GM18907 (cell line): ENCODE data around the gene VPS54.
"Not testable (repeated sequence)": the region's sequence is repeated elsewhere in the genome, so short reads cannot be mapped to it uniquely, and the experiment has no call there.

Experiments
- ATAC-seq: cut with Tn5 transposase; IDR thresholded peaks from one replicate; pipeline ENCODE4 v1.9.1; 2021; ENCODE audit warnings: mild to moderate bottlenecking, moderate library complexity; ENCODE audit not compliant: unreplicated experiment

The VPS54 gene

DNA sequence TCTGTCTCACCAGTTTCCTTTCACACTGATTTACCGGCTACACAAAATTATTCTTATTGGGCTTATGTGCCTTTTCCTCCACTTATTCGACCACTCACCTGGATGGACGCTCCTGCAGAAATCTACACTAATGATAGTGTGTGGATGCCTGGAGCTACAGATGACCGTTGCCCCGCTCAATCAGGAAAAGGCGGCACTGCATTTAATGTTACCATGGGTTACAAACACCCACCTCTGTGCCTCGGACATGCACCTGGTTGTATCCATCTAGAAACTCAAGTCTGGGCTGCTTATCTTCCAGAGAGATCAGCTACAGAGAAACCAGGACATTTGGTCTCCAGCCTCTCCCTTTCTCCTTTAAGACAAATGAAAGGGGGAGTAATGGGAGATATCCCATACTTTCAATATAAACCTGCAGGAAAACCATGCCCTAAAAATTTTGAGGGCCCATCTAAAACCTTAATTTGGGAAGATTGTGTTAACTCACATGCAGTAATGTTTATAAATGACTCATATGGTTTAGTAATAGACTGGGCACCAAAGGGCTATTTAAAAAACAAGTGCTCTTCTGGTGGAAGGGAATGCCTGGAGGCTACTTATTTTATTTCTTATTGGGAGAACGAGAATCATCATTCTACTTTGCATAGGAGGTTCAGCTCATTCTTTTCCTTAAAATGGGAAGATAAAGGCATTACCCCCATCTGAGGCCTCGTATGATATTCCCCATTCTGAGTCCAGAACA, 24.7 kb downstream of the VPS54 start:
- ATAC-seq = not testable (repeated sequence)

DNA sequence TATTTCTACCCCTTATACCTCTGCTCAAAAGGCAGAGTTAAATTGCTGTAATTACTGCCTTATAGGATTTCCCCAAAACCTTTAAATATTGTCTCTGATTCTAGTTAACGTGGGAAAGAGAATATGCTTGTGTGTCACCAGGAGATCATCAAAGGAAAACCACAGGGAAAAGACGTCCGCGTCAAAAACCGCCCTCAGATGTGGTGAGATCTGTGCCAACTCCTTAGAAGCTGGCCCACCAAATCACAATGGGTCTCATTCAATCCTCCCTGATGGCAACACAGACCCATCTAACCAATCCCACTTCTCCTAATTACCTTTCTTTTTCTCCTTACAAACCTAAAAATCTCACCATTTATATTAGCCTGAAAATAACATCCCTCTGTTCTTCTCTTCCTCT, 25.4 kb downstream of the VPS54 start:
- no peak for ATAC-seq

- ATAC-seq = not testable (repeated sequence)
Observed at GRCh38 chr2:63993130-63993584, 26.1 kb downstream of the VPS54 start.

DNA sequence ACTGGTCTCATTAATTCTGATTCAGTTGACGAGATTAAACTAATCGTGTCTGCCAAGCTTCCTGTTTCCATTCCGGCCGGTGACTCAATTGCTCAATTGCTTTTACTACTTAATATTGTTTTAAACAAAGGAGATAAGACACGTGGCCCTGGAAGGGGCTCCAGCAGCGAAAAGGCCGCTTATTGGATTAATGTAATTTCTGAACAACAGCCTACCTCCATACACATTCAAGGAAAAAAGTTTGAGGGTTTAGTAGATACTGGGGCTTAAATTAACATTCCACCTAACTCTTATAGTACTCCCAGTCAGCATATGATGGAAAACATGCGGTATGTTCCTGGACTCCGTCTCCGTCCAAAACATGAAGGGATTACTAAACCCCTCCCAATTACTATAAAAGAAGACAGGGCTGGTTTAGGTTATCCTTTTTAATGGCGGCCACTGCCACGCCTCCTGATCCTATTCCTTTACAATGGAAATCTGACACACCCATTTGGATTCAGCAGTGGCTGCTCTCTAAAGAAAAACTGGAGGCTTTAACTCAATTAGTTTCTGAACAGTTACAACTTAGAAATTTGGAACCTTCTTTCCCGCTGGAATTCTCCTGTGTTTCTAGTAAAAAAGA, 27.1 kb downstream of the VPS54 start:
- ATAC-seq = no peak

DNA sequence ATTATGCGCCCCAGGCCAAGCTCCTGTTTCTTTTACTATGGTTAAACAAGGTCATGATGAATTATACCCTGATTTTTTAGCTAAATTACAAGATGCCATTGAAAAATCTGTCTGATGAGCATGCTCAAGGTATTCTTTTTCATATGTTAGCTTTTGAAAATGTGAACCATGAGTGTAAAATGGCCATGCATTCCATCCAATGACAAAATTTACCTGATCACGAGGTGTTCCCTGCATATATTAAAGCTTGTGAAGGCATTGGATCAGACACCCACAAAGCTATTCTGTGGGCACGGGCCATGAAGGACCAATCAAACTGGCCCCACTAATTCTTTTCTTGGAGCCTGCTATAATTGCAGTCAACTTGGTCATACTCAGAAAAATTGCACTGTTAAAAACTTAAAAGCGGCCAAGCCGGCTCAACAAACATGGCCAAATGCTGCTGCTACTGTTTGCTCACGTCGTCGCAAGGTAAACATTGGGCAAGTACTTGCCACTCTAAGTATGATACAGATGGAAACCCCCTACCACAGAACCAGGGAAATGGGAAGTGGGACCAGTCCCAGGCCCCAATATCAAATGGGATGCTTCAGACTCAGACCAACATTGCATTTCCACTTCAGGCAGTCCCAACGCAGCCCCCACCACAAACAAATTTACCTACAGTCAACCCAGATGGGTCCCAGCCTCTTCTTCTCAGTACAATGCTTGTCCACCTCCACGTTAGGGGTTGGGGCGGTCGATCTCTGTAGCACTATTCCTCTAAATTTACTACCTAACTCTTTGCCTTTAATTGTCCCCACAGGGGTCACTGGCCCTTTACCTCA, 27.8 kb downstream of the VPS54 start:
- not testable (repeated sequence) for ATAC-seq

- no peak for ATAC-seq
Observed at GRCh38 chr2:63990072-63990471, 29.2 kb downstream of the VPS54 start.

- not testable (repeated sequence) for ATAC-seq
Observed at GRCh38 chr2:63988842-63989436, 30.3 kb downstream of the VPS54 start.

- no peak for ATAC-seq
Observed at GRCh38 chr2:63984606-63985359, 34.4 kb downstream of the VPS54 start.

DNA sequence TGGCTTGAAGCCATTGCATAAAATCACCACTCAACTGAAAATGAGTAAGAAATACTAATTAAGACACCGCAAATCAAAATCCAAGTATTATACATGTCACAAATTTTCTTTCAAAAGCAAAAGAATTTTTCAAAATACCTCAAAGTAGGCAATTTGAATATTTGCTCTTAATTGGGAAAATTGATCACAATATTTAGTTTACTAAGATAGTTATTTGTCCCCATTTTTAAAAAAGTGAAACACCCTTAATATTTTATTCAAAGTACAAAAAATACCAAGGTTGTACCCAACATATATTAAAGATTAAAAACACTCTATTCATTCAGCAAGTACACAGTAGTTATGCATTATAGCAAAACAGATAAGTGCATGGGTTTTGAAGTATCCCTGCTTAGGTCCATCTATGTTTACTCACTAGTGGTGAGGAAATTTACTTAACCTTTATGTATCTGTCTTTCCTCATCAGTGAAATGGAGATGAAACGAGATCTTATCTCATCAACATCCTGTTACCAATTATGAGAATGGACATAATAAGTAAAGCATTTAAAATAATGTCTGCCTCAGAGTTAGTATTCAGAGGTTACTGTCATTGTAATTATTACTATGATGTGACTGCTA, 35.1 kb downstream of the VPS54 start:
- peak; percentile 60 for ATAC-seq

DNA sequence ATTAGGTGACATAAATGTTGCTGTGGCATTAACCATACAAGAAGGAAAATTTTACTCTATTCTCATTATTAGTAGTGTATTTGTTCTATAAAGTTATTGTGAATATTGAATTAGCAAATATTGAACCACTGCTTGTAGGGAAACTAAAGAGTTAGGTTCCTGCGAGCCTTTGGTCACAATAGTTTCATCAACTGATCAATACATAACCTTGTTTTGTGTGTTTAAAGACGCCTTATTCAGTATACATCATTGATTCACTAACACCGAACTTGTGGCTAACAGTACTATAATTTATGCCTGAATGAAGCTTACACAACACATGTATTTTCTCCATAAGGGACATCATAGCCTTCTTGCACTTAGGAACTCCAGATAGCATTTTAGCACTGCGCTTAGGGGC, 36.9 kb downstream of the VPS54 start:
- no peak for ATAC-seq

GRCh38 chr2:63981702-63982103, 37.5 kb downstream of the VPS54 start:
- no peak for ATAC-seq

- ATAC-seq = no peak
Observed at GRCh38 chr2:63980794-63981193, 38.4 kb downstream of the VPS54 start.

- peak; percentile 91 for ATAC-seq
Observed at GRCh38 chr2:63977904-63978303, 41.3 kb downstream of the VPS54 start.

DNA sequence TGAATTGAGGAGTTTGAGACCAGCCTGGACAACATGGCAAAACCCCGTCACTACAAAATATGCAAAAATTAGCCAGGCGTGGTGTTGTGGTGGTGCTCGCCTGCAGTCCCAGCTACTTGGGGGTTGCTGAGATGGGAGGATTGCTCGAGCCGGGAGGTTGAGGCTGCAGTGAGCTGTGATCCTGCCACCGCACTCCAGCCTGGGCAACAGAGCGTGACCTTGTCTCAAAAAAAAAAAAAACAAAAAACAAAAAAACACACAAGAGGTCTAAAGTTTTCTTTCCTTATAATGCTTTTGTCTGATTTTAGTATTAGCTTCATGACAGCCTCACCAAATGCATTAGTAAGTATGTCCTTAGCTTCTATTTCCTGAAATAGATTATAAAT, 43.1 kb downstream of the VPS54 start:
- ATAC-seq = no peak

DNA sequence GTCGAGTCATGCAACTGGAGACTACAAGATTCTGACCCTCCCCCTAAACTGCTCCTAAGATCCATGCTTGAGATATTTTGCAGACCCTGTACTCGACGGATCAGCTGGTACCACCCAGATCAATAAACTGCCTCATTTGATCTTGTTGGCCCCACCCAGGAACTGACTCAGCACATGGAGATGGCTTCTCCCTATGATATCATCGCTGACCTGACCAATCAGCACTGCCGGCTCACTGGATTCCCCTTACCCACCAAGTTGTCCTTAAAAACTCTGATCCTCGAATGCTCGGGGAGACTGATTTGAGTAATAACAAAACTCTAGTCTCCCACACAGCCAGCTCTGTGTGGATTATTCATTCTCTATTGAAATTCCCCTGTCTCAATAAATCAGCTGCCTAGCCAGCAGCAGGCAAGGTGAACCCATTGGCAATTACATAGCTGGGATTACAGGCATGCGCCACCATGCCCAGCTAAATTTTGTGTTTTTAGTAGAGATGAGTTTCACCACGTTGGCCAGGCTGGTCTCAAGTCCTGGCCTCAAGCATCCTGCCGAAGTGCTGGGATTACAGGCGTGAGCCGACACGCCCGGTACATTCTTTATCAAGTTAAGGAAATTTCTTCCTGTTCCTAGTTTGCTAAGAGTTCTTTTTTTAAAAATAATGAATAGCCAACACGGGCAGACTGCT, 43.6 kb downstream of the VPS54 start:
- no peak for ATAC-seq

GRCh38 chr2:63975036-63975435, 44.2 kb downstream of the VPS54 start:
- ATAC-seq = not testable (repeated sequence)

DNA sequence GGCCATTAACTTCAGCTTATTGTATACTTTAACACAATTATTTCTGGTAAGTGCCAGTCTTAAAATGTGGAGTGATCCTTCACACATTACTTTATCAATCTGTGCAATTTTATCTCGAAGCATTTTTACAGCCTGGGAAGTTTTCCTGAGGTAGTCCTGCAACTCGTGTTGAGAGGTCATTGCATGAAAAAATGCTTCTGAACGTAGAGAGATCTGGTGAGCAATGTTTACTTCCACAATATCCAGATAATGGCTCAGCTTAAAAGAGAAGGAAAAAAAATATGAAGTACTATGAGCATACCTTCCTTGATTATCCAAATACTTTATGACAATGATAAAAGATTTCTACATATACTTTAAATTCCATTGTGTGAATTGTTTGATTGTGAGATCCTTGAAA, 57.0 kb downstream of the VPS54 start:
- no peak for ATAC-seq

DNA sequence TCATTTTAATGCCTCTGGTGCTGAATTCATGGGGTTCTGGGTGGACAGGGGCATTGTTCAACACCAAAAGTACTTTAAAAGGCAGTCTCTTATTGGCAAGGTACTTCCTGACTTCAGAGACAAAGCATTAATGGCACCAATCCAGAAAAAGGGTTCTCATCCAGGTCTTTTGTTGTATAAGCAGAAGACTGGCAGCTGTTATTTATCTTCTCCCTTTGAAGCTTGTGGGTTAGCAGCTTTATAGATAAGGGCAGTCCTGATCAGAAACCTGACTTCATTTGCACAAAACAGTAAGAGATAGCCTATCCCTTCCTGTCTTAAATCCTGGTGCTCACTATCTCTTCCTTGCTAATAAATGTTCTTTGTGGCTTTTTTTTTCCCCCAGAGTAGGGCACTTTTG, 68.8 kb downstream of the VPS54 start:
- no peak for ATAC-seq

DNA sequence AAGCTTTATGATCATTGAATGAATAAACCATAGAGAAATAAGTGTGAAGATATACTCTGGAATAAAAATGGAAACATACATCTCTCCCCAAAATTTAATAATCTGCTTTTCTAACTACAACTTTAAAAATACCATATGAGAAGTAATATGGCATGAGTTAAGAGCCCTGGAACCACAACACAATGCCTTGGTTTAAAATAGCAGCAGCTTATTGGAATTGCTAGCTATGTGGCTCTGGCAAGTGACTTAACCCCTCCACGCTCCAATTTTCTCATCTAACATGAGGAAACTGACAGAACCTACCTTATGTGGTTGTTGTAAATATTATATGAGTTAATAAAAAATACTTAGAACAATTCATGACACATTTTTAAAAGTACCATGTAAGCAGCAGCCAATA, 76.4 kb downstream of the VPS54 start:
- ATAC-seq = no peak

GRCh38 chr2:63932104-63932503, 87.1 kb downstream of the VPS54 start:
- not testable (repeated sequence) for ATAC-seq
